ENCODE data around the gene COMMD10.
"Not testable (repeated sequence)": the region's sequence is repeated elsewhere in the genome, so short reads cannot be mapped to it uniquely, and the experiment has no call there.

Gene COMMD10

DNA sequence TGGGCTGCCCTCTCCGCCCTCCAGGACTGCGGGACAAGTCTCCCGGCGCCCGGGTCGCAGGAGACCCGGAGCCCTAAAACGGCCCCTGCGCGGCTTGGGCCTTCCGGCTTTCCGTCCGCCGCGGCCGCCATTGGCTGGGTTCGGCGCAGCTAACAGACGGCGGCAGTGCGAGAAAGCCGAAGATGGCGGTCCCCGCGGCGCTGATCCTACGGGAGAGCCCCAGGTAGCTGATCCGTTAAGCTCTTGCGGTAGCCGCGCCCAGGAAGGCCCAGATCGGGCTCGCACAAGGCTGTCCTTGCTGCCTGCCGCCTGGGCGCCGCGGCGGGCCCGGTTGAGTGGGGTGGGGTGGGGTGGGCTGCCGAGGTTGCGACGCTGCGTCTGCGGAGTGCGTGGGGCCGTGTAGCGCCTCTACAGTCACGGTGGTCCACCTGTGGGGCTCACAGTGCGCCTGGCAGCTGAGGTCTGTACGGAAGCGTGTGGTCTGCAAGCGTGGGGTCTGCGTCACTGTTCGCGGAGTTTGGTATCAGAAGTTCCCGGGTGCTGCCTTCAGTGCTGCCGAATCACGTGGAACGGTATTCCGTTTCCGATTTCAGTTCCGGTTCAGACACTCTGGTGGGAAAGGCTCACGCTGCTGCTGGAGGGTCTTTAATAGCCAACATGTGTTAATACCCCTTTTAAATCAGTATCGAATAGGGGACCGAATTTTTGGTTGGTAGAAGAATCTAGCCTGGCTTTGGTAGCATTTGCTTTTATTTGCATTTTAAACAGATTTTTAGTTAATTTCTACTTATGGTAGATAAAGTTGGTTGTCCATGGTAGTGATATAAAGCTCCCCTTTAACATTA lies at the start of gene COMMD10:
Gene COMMD10 (plus strand): TSS at position 155 of the 845 bp plus-strand sequence.
- DNase-seq: peak; percentile 79

DNA sequence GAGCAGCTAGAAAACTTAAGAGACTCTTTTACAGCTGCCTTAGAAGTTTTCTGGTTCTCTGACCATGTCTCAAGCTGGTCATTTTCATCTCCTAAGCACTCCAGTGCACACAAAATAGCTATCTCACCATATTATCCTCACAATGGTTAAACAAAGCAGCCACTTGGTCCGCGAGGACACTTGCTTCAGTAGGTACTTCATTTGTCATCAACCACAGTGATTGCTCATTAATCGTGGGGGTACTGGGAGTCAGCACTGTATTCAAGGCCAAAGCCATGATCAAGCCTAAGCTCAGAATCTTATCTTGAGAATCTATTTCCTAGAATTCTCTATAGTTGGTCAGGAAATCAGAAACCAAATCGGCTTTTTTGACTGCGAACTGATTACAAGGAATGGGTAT lies 49.7 kb upstream of the COMMD10 start:
- DNase-seq: peak; percentile 11

DNA sequence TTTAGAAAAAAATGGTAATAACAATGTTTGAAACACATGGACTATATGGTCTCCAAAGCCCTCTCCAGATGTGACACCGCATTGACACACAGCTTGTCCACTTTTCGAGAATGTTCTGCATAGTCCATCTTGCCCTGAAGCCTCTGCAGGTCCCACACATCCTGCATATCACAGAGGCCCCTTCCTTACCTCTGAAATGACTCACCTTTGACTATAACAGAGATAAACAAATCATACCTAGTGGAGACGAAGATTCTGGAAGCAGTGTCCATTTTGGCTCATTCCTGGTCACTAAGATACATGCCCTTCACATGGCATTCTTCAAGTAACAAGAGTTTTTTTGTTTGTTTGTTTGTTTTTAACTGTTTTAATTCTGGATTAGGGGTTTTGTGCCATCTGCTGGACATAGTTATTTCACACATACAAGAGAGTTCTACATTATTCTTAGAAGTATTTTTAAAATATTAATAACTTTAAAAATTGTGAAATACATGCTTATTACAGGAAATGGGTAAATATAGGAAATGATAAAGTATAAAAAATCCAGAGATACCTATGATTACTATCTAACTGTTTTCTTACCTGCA lies 47.5 kb upstream of the COMMD10 start:
- DNase-seq: no peak

DNA sequence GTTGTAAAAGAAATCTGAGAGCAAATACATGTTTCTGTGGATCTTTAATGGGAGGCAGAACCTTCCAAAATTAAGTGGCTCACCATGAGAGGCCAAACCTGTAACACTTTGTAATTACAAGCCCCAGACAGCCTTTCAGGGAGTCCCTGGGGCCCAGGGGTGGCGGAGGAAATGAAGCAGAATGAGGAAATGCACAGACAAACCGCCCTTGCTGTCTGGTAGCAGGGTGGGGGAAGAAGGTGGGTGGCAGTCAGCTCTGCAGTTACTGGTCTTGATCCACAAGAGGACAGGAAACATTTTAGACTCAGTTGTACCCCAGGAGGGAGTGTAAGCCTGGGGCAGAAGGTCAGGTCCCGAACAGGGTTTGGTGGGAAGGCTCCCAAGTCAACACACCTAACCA lies 46.0 kb upstream of the COMMD10 start:
- peak; percentile 44 for DNase-seq

DNA sequence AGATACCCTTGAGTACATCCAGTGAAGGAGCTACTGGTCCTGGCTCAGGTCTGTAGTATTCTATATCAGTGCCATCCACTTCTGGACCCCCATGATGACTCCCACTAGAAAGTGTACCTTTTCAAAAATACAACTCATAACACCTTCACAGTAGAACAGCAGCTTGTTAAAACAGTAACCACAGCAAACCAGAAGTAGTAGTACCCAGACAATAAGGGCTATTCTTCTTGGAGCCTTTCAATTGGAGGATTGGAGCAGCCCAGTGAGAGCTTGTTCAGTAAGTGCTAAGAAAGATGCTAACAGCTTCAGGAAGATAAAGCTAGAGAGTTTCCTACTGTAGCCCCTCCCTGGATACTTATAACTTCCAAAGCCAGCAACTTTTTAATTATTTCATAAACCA lies 42.5 kb upstream of the COMMD10 start:
- DNase-seq: no peak

DNA sequence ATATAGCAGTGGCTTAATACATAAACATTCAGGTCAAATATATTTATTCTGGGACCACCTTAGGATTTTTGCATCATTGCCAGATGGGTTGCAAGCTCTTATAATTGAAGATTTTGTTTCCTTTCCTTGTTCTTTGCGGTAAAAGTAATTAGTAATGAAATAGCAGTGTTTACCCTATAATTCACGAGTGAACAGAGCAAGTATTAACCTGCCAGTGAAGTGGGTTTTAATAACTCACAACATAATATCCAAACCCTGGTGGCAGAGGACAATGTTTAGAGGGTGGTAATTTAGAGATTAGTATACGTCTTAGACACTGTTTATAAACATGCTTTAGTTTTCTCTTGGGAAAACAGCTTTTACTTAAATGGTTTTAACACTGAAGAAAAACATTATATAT lies 40.8 kb upstream of the COMMD10 start:
- DNase-seq: no peak

DNA sequence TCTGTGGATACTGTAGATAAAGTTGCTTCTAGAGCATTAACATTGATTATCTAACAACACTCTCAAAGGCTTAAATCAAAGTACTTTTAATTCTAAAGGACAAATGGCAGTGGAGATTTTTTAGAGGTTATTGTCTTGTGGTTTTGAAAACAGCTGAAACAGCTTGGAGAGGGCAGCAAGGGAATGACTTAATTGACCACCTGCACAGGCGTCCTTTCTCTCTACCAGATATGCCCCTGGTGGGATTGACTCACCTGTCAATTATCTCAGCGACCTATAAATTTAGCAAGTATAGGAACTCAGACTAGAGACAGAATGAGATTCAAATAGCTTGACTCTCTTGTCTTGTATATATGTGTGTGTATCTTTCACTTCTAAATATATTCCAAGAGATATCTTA lies 39.0 kb upstream of the COMMD10 start:
- DNase-seq: no peak

DNA sequence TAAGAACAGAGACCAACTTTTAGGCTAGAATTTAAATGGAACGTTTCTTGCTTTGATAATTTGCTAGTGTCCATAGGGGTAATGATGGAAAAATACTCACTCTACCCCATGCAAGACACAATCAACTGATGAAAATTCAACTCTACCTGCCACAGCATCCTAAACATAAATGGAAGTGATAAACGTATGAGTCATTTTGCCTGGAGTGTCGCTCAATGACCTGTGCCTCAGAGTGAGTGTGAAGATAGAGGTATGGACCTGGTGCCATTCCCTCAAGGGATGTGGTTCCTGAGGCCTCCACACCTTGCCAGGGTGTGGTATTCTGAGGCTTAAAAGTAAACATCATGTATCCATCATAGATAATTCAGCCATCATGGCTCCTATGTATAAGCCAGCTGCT lies 38.6 kb upstream of the COMMD10 start:
- no peak for DNase-seq

DNA sequence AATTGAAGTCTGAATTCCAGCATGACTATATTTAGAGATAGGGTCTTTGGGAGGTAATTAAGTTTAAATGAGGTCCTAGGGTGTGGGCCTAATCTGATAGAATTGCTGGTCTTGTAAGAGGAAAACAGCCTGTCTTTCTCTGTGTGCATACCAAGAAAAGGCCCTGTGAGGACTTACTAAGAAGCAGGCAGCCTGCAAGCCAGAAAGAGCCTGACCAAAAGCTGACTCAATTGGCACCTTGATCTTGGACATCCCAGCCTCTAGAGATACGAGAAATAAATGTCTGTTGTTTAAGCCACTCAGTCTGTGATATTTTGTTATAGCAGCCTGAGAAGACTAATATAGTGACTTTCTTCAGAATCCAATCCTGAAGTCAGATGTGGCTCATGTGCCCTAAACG lies 38.0 kb upstream of the COMMD10 start:
- no peak for DNase-seq

DNA sequence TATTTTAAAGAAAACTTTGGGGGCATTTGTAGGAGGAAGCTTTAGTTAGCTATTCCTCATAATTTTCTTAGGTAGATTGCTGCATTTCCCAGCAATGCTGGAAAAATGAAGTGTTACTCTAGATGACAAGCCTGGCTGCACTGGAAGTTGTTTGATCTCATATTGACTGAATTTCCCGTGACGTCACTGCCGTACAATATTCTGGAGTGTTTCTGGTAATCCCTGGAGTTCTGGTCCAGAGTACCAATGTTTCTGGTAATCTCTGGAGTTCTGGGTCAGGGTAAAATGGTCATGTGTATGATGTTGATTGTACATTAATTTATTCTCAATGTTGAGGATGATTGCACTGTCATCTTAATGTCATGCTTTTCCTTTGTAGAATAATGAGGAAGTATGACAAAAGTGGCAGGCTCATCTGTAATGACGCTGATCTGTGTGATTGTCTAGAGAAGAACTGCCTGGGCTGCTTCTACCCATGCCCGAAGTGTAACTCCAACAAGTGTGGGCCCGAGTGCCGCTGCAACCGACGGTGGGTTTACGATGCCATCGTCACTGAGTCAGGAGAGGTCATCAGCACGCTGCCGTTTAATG lies 26.4 kb upstream of the COMMD10 start:
- DNase-seq: peak; percentile 19

DNA sequence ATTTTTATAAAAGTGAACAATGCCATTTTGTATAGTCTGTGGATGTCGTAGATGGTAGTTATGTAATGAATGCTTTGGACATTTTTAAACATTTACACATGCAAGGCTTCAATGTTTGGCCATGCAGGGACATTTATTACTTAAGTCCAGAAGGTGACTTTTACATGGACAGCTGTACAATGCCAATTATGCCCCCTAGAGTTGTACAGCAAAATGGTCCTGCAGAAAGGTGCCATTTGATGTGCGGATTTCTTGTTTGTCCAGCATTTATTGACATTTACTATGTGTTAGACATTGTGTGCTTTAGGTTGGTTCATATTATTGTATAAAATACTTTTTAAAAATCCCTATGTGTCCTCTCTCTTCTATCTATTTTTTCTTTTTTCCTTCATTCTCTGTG lies 22.5 kb upstream of the COMMD10 start:
- DNase-seq: no peak

DNA sequence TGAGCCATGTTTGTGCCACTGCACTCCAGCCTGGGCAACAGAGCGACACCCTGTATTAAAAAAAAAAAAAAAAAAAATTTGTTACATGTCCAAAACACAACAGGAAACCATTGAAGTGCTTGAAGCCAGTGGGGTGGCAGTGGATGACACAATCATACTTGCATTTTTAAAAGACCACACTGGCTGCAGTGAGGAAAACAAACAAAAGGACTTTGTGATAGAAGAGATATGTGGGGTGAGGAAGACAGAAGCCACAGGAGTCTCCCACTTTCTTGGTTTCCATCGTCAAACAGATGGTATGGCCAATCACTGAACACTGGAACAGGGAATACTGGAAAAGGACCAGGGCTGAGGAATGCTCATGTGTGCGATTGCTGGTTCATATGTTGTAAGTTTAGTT lies 20.9 kb upstream of the COMMD10 start:
- no peak for DNase-seq

DNA sequence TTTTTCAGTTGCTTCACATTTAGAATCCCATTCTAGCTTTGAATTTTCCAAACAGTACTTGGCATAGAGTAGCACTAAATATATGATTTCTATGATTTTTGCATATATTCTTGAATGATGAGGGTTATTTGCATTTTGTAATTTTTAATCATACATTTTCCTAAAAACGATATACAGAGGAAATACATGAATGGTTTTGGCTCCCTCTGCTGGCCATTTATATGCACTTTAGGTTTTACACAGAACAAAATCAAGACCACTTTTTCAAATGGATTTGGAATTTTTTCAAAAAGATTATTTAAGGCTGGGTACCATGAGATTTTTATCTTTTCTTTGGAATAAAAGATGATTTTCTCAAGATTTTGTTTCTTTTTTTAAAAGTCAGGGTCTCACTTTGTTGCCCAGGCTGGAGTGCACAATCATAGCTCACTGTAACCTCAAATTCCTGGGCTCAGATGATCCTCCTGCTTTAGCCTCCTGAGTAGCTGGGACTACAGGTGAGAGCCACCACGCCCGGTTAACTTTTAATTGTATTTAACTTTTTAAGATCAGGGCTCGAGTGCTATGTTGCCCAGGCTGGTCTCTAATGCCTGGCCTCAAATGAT lies 16.7 kb upstream of the COMMD10 start:
- peak; percentile 58 for DNase-seq

DNA sequence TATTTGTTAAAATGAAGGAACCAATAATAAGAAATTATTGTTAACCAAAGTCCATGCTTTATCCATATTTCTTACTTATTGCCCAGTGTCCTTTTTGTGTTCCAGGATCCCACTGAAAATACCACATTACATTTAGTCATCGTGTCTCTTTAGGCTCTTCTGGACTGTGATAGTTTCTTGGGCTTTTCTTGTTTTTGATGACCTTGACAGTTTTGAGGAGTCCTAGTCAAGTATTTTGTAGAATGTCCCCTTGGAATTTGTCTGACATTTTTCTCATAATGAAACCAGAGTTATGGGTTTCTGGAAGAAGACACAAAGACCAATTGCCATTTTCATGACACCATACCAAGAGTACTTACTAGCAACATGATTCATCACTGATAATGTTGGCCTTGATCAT lies 13.6 kb upstream of the COMMD10 start:
- DNase-seq: no peak

DNA sequence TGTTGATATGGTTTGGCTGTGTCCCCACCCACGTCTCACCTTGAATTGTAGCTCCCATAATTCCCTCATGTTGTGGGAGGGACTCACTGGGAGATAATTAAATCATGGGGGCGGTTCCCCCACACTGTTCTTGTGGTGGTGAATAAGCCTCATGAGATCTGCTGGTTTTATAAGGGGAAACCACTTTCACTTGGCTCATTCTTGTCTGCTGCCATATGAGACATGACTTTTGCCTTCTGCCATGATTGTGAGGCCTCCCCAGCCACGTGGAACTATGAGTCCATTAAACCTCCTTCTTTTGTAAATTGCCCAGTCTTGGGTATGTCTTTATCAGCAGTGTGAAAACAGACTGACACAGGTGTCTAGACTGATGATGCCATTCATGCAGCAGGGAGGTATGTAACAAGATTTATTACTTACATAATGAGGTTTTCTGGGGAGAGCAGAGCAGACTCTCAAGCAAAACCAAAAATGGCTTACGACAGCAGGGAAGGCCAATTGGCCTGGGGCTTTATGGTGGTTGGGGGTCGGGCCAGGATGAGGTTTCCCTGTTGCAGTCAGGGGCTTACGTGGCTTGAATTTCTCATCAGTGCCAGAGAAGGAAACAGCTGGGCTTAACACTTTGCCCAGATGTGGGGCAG lies 9.5 kb upstream of the COMMD10 start:
- peak; percentile 27 for DNase-seq

DNA sequence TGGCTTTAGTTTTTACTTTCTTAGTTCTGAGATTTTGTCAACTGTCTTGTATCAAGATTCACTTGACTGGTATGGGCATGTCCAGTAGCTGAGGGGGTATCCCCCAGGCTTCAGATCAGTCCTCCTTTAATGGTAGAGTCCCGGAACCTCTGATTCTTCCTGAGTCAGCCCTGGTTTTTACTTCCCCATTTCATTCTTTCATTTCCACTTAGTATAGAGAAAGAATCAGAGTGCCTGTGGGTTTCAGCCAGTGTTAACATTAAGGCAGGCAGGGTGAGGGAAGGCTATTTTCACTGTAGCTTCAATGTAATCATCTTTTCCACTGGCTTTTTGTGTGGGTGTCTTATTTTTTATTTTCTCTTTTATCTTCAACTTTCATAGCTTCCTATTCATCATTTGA lies 8.3 kb upstream of the COMMD10 start:
- peak; percentile 86 for DNase-seq

DNA sequence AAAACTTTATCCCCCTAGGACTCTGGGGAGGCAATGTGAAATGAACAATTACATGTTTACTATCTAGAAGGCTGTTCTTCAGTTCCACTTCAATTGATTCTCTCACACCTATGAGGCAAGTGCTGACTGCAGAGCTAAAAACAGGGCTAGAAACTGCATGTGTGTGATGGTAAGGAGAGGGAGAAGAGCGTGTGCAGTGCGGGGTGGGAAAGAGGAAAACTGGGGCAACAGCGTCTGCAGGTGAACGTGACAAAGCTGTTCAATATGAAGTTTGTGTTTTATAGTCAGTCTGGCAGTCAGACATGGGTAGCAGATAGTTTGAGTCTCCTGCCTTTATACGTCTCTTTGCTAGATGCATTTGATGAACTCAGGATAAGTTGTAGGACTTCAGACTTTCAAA lies 6.6 kb upstream of the COMMD10 start:
- DNase-seq: no peak

DNA sequence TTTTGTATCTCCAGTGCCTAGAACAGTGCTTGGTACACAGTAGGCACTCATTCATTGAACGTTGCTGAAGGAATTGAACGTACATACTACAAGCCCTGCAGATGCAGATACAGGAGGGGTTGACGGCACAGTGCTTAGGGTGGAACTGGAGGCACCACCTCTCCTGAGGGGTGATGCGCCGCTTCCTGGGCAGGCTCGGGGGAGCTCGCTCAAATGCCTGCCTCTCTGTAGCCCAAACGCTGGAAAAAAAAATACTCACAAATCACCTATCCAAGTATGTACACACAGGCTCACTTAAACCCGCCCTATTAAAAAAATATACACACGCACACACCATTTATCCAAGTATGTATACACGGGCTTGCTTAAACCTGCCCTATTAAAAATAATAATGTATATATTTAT lies 536 bp upstream of the COMMD10 start:
- no peak for DNase-seq

DNA sequence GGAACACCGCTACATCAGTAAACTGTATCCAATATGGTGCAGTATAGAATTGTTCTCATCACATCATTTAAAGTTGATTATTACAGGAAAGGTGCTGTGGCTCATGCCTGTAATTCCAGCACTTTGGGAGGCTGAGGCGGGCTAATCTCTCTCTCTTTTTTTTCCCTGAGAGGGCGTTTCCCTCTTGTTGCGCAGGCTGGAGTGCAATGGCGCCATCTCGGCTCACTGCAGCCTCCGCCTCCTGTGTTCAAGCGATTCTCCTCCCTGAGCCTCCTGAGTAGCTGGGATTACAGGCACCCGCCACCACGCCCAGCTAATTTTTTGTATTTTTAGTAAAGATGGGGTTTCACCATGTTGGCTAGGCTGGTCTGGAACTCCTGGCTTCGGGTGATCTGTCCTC lies 1.5 kb downstream of the COMMD10 start:
- not testable (repeated sequence) for DNase-seq

DNA sequence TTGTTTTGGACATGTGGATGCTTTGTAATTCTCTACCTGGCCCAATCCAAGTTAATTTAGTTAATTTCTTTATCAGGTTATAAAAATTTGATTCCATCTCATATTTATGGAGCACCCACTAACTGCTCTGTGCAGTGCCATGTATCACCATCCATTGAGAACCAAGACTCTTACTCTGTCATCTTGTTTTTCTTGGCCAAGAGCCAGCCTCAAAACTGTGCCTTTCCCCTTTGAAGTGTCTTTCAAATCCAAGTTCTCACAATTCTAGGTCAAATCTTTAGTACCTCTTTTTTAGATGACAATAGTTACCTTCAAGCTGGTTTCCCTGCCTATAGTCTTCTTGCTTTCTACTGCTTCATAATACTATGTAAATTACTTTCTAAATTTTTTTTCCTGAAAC lies 3.2 kb downstream of the COMMD10 start:
- DNase-seq: no peak

DNA sequence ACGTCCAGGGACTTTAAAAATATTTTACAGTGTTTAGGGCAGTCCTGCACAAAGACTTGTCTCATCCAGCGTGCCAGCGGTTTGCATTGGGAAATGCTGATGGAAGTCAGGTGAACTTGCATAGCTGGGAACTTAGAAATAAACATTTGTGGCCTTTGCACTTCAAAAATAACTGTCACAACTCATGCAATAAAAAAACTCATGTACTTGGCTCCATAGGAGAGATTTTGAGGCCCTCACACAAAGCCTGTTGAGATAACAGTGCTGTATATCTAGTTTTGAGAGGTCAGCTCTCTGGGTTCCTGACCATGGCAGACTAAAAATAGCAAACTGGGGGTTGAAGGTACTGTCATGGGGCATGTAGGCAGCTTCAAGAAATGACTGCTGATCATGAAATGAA lies 5.5 kb downstream of the COMMD10 start:
- no peak for DNase-seq

DNA sequence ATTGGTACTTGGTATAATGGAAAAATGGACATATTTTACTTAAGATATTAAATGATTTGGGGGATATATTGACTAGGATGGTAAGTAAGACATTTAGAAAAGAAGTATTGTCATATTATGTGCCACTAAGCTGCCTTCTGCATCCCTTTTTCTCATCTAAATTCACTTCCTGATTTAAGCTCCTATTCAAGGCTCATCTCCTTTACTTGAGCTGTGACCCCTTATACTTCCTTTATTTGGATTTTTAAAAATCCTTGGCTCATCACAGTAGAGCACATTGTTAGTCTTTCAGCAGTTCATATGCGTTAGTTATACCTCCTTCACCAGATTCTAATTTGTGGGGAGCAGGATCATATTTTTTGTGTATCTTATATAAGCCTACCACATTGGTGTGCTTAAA lies 6.6 kb downstream of the COMMD10 start:
- DNase-seq: peak; percentile 15

DNA sequence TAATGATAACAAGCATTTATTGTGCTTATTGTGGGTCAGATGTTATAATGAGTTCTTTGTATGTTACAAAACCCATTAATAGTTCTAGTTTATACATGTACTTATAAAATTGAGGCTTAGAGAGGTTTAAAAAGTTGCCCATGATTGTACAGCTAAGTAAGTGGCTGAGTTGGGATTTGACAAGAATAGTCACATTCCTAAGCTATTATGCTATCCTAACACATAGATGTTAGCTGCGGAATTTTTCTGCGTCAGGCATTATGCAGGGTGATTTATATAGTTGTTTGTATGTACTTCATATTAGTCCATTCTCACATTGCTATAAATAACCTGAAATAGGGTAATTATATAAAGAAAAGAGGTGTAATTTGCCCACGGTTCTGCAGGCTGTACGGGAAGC lies 12.5 kb downstream of the COMMD10 start:
- DNase-seq: no peak

Measured in inflammatory macrophage treated with lipopolysaccharide for 4 hours (primary cell).